Liver (tissue), 9 donors: ENCODE measurements around the gene PNKP. TPM values are rescaled to one million over a fixed set of nuclear protein-coding genes. Genes with fewer than 3 reads are reported as not detected.

Experiments used
- DNase-seq: peaks from one replicate; pipeline ENCODE4 v3.0.0-alpha.2; 2017; ENCODE audit warnings: low spot score
- H3K27ac ChIP-seq, 2 donors: one replicate each; pipeline ENCODE4 v1.7.0; 2013; ENCODE audit warnings: inconsistent platforms in 2 of 2, low read length in 2 of 2, control low read depth in 1 of 2, low read depth in 1 of 2, mild to moderate bottlenecking in 1 of 2
- H3K27me3 ChIP-seq, 4 donors: one replicate each; pipeline versions ENCODE4 v1.6.1 to v1.7.0; 2013; ENCODE audit warnings: low read length in 3 of 4, inconsistent platforms in 1 of 4, mild to moderate bottlenecking in 1 of 4, moderate library complexity in 1 of 4; ENCODE audit not compliant: control insufficient read depth in 4 of 4, insufficient read depth in 4 of 4
- H3K36me3 ChIP-seq, 4 donors: one replicate each; pipeline versions ENCODE4 v1.6.1 to v1.7.0; 2013; ENCODE audit warnings: low read length in 3 of 4, mild to moderate bottlenecking in 3 of 4, low read depth in 1 of 4, moderate library complexity in 1 of 4; ENCODE audit not compliant: control insufficient read depth in 4 of 4, insufficient read depth in 3 of 4
- H3K4me1 ChIP-seq, 4 donors: one replicate each; pipeline versions ENCODE4 v1.6.1 to v1.7.0; 2013; ENCODE audit warnings: low read length in 3 of 4, mild to moderate bottlenecking in 3 of 4, moderate library complexity in 1 of 4; ENCODE audit not compliant: control insufficient read depth in 4 of 4, insufficient read depth in 4 of 4
- H3K4me3 ChIP-seq, 3 donors: one replicate each; pipeline versions ENCODE4 v1.6.1 to v1.7.0; 2013; ENCODE audit warnings: low read length in 3 of 3, control low read depth in 1 of 3, low read depth in 1 of 3, mild to moderate bottlenecking in 1 of 3
- H3K9ac ChIP-seq, 2 donors: one replicate each; pipeline ENCODE4 v1.7.0; 2013; ENCODE audit warnings: low read length in 2 of 2, mild to moderate bottlenecking in 2 of 2, moderate library complexity in 2 of 2, control low read depth in 1 of 2, low read depth in 1 of 2
- H3K9me3 ChIP-seq, 4 donors: one replicate each; pipeline versions ENCODE4 v1.6.1 to v1.7.0; 2013; ENCODE audit warnings: low read length in 3 of 4; ENCODE audit not compliant: control insufficient read depth in 4 of 4
- ATF3 ChIP-seq: IDR thresholded peaks from 2 replicates; pipeline ENCODE4 v1.6.1; 2016; ENCODE audit warnings: antibody characterized with exemption
- CTCF ChIP-seq: fragments of 150-350 bp; IDR thresholded peaks from 2 replicates; pipeline ENCODE4 v1.5.1; 2017; ENCODE audit warnings: improper control_type of control experiment, low read depth, low read length; ENCODE audit not compliant: missing input control
- EGR1 ChIP-seq, 2 donors: IDR thresholded peaks; 2 replicates each; pipeline ENCODE4 v1.6.1; 2016 to 2018; ENCODE audit warnings: antibody characterized with exemption in 2 of 2, low read depth in 2 of 2
- FOXA1 ChIP-seq: IDR thresholded peaks from 2 replicates; pipeline ENCODE4 v1.6.1; 2016; ENCODE audit warnings: antibody characterized with exemption
- FOXA2 ChIP-seq: IDR thresholded peaks from 2 replicates; pipeline ENCODE4 v1.6.1; 2016; ENCODE audit warnings: antibody characterized with exemption
- HNF4A ChIP-seq, 2 donors: conservative IDR thresholded peaks; 2 replicates each; pipeline ENCODE4 v1.6.1; 2016; ENCODE audit warnings: antibody characterized with exemption in 2 of 2, mild to moderate bottlenecking in 2 of 2
- HNF4G ChIP-seq: IDR thresholded peaks from 2 replicates; pipeline ENCODE4 v1.6.1; 2016; ENCODE audit warnings: antibody characterized with exemption
- NR2F2 ChIP-seq: IDR thresholded peaks from 2 replicates; pipeline ENCODE4 v1.6.1; 2016; ENCODE audit warnings: antibody characterized with exemption
- RXRA ChIP-seq, 2 donors: IDR thresholded peaks; 2 replicates each; pipeline ENCODE4 v1.6.1; 2017 to 2018; ENCODE audit warnings: antibody characterized with exemption in 2 of 2, mild to moderate bottlenecking in 1 of 2
- SP1 ChIP-seq: IDR thresholded peaks from 2 replicates; pipeline ENCODE4 v1.6.1; 2018; ENCODE audit warnings: antibody characterized with exemption, mild to moderate bottlenecking
- TAF1 ChIP-seq: conservative IDR thresholded peaks from 2 replicates; pipeline ENCODE4 v1.6.1; 2016; ENCODE audit warnings: antibody characterized with exemption, mild to moderate bottlenecking
- YY1 ChIP-seq: IDR thresholded peaks from 2 replicates; pipeline ENCODE4 v1.6.1; 2016; ENCODE audit warnings: antibody characterized with exemption, mild to moderate bottlenecking
- ZBTB33 ChIP-seq: IDR thresholded peaks from 2 replicates; pipeline ENCODE4 v1.6.1; 2016; ENCODE audit warnings: antibody characterized with exemption
- WGBS: extraction: QIAGEN DNeasy Blood & Tissue Kit; methylation state at CpG from one replicate; pipeline ENCODE4 v1.1.7; 2013; 5-methylcytosine and 5-hydroxymethylcytosine counted together
- polyA plus RNA-seq, 2 donors: library from polyadenylated mRNA; stranded (reverse) in 1 of 2; unstranded in 1 of 2; fragments of 200-250 nt in 1 of 2; fragments of >200 nt in 1 of 2; fragmentation: Nextera tagmentation in 1 of 2; extraction: Ambion mirVana in 1 of 2; gene quantifications; one replicate each; pipeline versions ENCODE4 v1.2.1 to v1.2.3, GENCODE V29; 2013 to 2015
- total RNA-seq, 2 donors: library from RNA; depleted of rRNA; stranded (reverse); fragments of >200 nt; gene quantifications; one replicate each; pipeline ENCODE4 v1.2.3, GENCODE V29; 2014
- TF ChIP-seq, protein P1 (sequence below): IDR thresholded peaks from 2 replicates; pipeline ENCODE4 v1.6.1; 2016; ENCODE audit warnings: antibody characterized with exemption, mild to moderate bottlenecking
- TF ChIP-seq, protein P2 (sequence below): IDR thresholded peaks from 2 replicates; pipeline ENCODE4 v1.6.1; 2016; ENCODE audit warnings: antibody characterized with exemption
- donor health status: healthy.
- donor health status: healthy.
- donor health status: healthy.
- donor health status: healthy.
- donor health status: healthy.

PNKP gene
- total and polyA plus RNA-seq, 4 donors = 17.3 to 30.9 (median 19.8) TPM

GRCh38 chr19:49877879-49878743 is 10.7 kb upstream of the PNKP start:
- H3K27ac ChIP-seq = peak overlapping the region; percentile 92 to 96
- TF ChIP-seq NR2F2 = no peak
- TF ChIP-seq, protein P1, sequence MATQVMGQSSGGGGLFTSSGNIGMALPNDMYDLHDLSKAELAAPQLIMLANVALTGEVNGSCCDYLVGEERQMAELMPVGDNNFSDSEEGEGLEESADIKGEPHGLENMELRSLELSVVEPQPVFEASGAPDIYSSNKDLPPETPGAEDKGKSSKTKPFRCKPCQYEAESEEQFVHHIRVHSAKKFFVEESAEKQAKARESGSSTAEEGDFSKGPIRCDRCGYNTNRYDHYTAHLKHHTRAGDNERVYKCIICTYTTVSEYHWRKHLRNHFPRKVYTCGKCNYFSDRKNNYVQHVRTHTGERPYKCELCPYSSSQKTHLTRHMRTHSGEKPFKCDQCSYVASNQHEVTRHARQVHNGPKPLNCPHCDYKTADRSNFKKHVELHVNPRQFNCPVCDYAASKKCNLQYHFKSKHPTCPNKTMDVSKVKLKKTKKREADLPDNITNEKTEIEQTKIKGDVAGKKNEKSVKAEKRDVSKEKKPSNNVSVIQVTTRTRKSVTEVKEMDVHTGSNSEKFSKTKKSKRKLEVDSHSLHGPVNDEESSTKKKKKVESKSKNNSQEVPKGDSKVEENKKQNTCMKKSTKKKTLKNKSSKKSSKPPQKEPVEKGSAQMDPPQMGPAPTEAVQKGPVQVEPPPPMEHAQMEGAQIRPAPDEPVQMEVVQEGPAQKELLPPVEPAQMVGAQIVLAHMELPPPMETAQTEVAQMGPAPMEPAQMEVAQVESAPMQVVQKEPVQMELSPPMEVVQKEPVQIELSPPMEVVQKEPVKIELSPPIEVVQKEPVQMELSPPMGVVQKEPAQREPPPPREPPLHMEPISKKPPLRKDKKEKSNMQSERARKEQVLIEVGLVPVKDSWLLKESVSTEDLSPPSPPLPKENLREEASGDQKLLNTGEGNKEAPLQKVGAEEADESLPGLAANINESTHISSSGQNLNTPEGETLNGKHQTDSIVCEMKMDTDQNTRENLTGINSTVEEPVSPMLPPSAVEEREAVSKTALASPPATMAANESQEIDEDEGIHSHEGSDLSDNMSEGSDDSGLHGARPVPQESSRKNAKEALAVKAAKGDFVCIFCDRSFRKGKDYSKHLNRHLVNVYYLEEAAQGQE = peak; percentile 24
- no peak for TF ChIP-seq FOXA2
- peak; percentile 61 to 82 for TF ChIP-seq RXRA (IDR thresholded peaks at IDR 0.05)
- TF ChIP-seq TAF1 = no peak
- peak; percentile 54 for TF ChIP-seq SP1
- no peak for TF ChIP-seq ATF3
- TF ChIP-seq HNF4A (conservative IDR thresholded peaks at IDR 0.05) = peak in 1 of 2 donors; percentile 11
- TF ChIP-seq CTCF = no peak
- peaks cover 22 to 31% (median 30%) of the 10 kb centered on the region in 4 donors for H3K36me3 ChIP-seq
- peak overlapping the region; percentile 68 to 87 for H3K9ac ChIP-seq
- WGBS = 10% methylated on average over 41 of the region's 41 CpGs
- no peaks in the 10 kb centered on the region for H3K27me3 ChIP-seq
- DNase-seq = peak; percentile 99
- no peaks in the 10 kb centered on the region for H3K9me3 ChIP-seq
- peak overlapping the region; percentile 58 to 76 (median 65) for H3K4me3 ChIP-seq
- H3K4me1 ChIP-seq = peaks cover 2 to 37% (median 23%) of the 10 kb centered on the region in 4 donors

GRCh38 chr19:49877020-49877878 is 9.9 kb upstream of the PNKP start, which contains the start of the genes AKT1S1 and TBC1D17:
Gene AKT1S1 (minus strand): TSS chr19:49877355. CDS start chr19:49873295, 4,060 bp downstream.
Gene TBC1D17 (plus strand): TSS chr19:49877702. CDS start chr19:49877724, 22 bp downstream.
- Histone ChIP-seq H3K4me1 (peaks cover 2 to 37% (median 23%) of the 10 kb centered on the region in 4 donors), H3K27ac (peak within 1 kb of the TSS; percentile 92 to 97), H3K9ac (peak within 1 kb of the TSS; percentile 93 to 100), H3K9me3 (no peaks in the 10 kb centered on the region), H3K4me3 (peak within 1 kb of the TSS; percentile 88 to 93 (median 89)), H3K36me3 (peaks cover 15 to 24% (median 23%) of the 10 kb centered on the region in 4 donors), H3K27me3 (no peaks in the 10 kb centered on the region)
- WGBS = under 1% methylated on average over 61 of the region's 61 CpGs
- peak; percentile 95 for DNase-seq
- TF ChIP-seq TAF1 (no peak), EGR1 (IDR thresholded peaks at IDR 0.05; ENCODE audit: low read depth in 2 of 2) (peak; percentile 72 to 88), FOXA1 (peak; percentile 87), ATF3 (peak; percentile 72), RXRA (IDR thresholded peaks at IDR 0.05) (peak; percentile 60 to 68), ZBTB33 (peak; percentile 87), SP1 (peak; percentile 66), HNF4A (conservative IDR thresholded peaks at IDR 0.05) (peak; percentile 11 to 26), YY1 (peak; percentile 98), FOXA2 (peak; percentile 75), HNF4G (no peak)
- TF ChIP-seq, protein P1 = no peak
- TF ChIP-seq, protein P2, sequence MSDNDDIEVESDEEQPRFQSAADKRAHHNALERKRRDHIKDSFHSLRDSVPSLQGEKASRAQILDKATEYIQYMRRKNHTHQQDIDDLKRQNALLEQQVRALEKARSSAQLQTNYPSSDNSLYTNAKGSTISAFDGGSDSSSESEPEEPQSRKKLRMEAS = peak; percentile 98
